CD4-positive, alpha-beta T cell (primary cell): Measurements from ENCODE around the gene MEIS1. TPM values are rescaled to one million over a fixed set of nuclear protein-coding genes. Genes with fewer than 3 reads are reported as not detected.

Source experiments
- ATAC-seq: fragments of 200-7000 bp; cut with Tn5 transposase; one replicate; pipeline ENCODE4 v1.10.0; 2022; ENCODE audit warnings: mild to moderate bottlenecking; ENCODE audit not compliant: poor library complexity
- CTCF ChIA-PET: fragments of 350-600 bp; sonication (Branson Sonifier 250); formaldehyde crosslinking; loops from one replicate; lab custom pipeline; 2021; ENCODE audit warnings: antibody characterized with exemption, inconsistent platforms; lab: Charles Lee
- POLR2A ChIA-PET: fragments of 350-600 bp; sonication (Branson Sonifier 250); formaldehyde crosslinking; loops from one replicate; lab custom pipeline; 2021; ENCODE audit warnings: antibody characterized with exemption, inconsistent platforms; lab: Charles Lee
- DNase-seq, 14 experiments: peaks; one replicate each; pipeline ENCODE4 v3.0.0-alpha.2; 2013 to 2020; ENCODE audit warnings: mixed read lengths in 2 of 14
- H3K27ac ChIP-seq, 2 donors: one replicate each; pipeline versions ENCODE4 v1.5.1 to v1.7.0; 2013; ENCODE audit warnings: low read length in 2 of 2, low read depth in 1 of 2, mild to moderate bottlenecking in 1 of 2
- H3K27me3 ChIP-seq, 2 experiments: 1 replicate in 1 of 2; 2 replicates in 1 of 2; pipeline versions ENCODE4 v1.6.1 to v1.7.0; 2013; ENCODE audit warnings: low read length in 2 of 2, control low read depth in 1 of 2, mild to moderate bottlenecking in 1 of 2, moderate library complexity in 1 of 2; ENCODE audit not compliant: insufficient read depth in 2 of 2, control insufficient read depth in 1 of 2
- H3K36me3 ChIP-seq: one replicate; pipeline ENCODE4 v1.6.1; 2013; ENCODE audit warnings: low read length, control low read depth; ENCODE audit not compliant: insufficient read depth
- H3K4me1 ChIP-seq: one replicate; pipeline ENCODE4 v1.6.1; 2013; ENCODE audit warnings: low read length, control low read depth; ENCODE audit not compliant: insufficient read depth
- H3K4me3 ChIP-seq: one replicate; pipeline ENCODE4 v1.5.1; 2013; ENCODE audit warnings: mild to moderate bottlenecking, low read length, moderate library complexity
- H3K9me3 ChIP-seq, 2 experiments: 1 replicate in 1 of 2; 2 replicates in 1 of 2; pipeline versions ENCODE4 v1.6.1 to v1.7.0; 2013; ENCODE audit warnings: low read length in 2 of 2, mild to moderate bottlenecking in 2 of 2, control low read depth in 1 of 2, moderate library complexity in 1 of 2; ENCODE audit not compliant: control insufficient read depth in 1 of 2, insufficient read depth in 1 of 2
- H3K27ac Mint-ChIP-seq: one replicate; pipeline ENCODE4 v1.8.0; 2020; ENCODE audit warnings: mixed read lengths
- H3K27me3 Mint-ChIP-seq: one replicate; pipeline ENCODE4 v1.8.0; 2021; ENCODE audit warnings: mixed read lengths
- H3K36me3 Mint-ChIP-seq: one replicate; pipeline ENCODE4 v1.8.0; 2021; ENCODE audit warnings: low read depth, mixed read lengths
- H3K4me1 Mint-ChIP-seq: one replicate; pipeline ENCODE4 v1.8.0; 2021; ENCODE audit warnings: low read depth, mixed read lengths
- H3K4me3 Mint-ChIP-seq: one replicate; pipeline ENCODE4 v1.8.0; 2020; ENCODE audit warnings: mild to moderate bottlenecking, mixed read lengths
- H3K9me3 Mint-ChIP-seq: one replicate; pipeline ENCODE4 v1.8.0; 2020; ENCODE audit warnings: mixed read lengths
- CTCF ChIP-seq: fragments of 200-600 bp; IDR thresholded peaks from one replicate; pipeline ENCODE4 v1.8.0; 2022; ENCODE audit warnings: antibody characterized with exemption, mild to moderate bottlenecking
- intact Hi-C, 2 experiments: fragments of 100-400 bp; cut with DNase I in 1 of 2; cut with micrococcal nuclease in 1 of 2; formaldehyde crosslinking; loops; one replicate each; pipeline versions ENCODE4 v1.15.1 to v1.9.0; 2023 to 2025; cut with DNase I, micrococcal nuclease
- total RNA-seq, 174 experiments: library from RNA in 2 of 174; stranded (reverse) in 2 of 174; gene quantifications; one replicate each; pipeline ENCODE4 v1.2.3 and lab custom pipeline; 2021 to 2026

Gene MEIS1
- total RNA-seq, 2 experiments from 2014 or later, result not detected

GRCh38 chr2:66607152-66607551, 172.2 kb downstream of the MEIS1 start:
- H3K9me3 ChIP-seq, result no peaks in the 10 kb centered on the region
- no peaks in the 10 kb centered on the region for H3K27me3 ChIP-seq
- Mint-ChIP-seq H3K4me1 (no peaks in the 10 kb centered on the region), H3K27ac (no peak overlapping the region), H3K36me3 (no peaks in the 10 kb centered on the region), H3K27me3 (no peaks in the 10 kb centered on the region), H3K9me3 (no peaks in the 10 kb centered on the region), H3K4me3 (no peak overlapping the region)
- ChIA-PET CTCF (no interaction called here), POLR2A (no interaction called here)
- ATAC-seq (no peak), DNase-seq (no peak)
- no peaks in the 10 kb centered on the region for H3K36me3 ChIP-seq
- no peaks in the 10 kb centered on the region for H3K4me1 ChIP-seq
- no peak overlapping the region for H3K4me3 ChIP-seq
- H3K27ac ChIP-seq, result no peak overlapping the region
- intact Hi-C loops, result no loop called here
- TF ChIP-seq CTCF, result no peak
